Progenitor cell of endocrine pancreas (in vitro differentiated cells): ENCODE results near the gene MEGF8. TPM values are rescaled to one million over a fixed set of nuclear protein-coding genes. Genes with fewer than 3 reads are reported as not detected.
A peak's percentile ranks its signal among the peaks of the same experiment; 100 is the strongest.

Experiments
- DNase-seq: peaks from one replicate; pipeline ENCODE4 v3.0.0; 2021; ENCODE audit warnings: low spot score; ENCODE audit not compliant: unreplicated experiment
- H3K27ac Mint-ChIP-seq: 2 replicates; pipeline ENCODE4 v1.8.0; 2021; ENCODE audit warnings: mild to moderate bottlenecking, moderate library complexity, mixed read lengths
- H3K27me3 Mint-ChIP-seq: 2 replicates; pipeline ENCODE4 v1.8.0; 2021; ENCODE audit warnings: mixed read lengths
- H3K36me3 Mint-ChIP-seq: 2 replicates; pipeline ENCODE4 v1.8.0; 2022; ENCODE audit warnings: mixed read lengths; ENCODE audit not compliant: insufficient read depth
- H3K4me1 Mint-ChIP-seq: 2 replicates; pipeline ENCODE4 v1.8.0; 2021; ENCODE audit warnings: low read depth, mixed read lengths
- H3K4me3 Mint-ChIP-seq: 2 replicates; pipeline ENCODE4 v1.8.0; 2021; ENCODE audit warnings: low read depth, mild to moderate bottlenecking, moderate library complexity, mixed read lengths
- H3K9me3 Mint-ChIP-seq: 2 replicates; pipeline ENCODE4 v1.8.0; 2021; ENCODE audit warnings: low read depth, mixed read lengths
- total RNA-seq: library from RNA; stranded (reverse); gene quantifications from 2 replicates; pipeline ENCODE4 v1.2.1, GENCODE V29; 2021
- TF ChIP-seq, protein P1 (sequence below): fragments of 200-600 bp; sonication (generic); IDR thresholded peaks from one replicate; pipeline ENCODE4 v1.5.0; 2021; ENCODE audit warnings: antibody characterized with exemption, mild to moderate bottlenecking; ENCODE audit not compliant: unreplicated experiment

The MEGF8 gene
- total RNA-seq, 1 donor from 2014 or later, result 61.7 TPM

DNA sequence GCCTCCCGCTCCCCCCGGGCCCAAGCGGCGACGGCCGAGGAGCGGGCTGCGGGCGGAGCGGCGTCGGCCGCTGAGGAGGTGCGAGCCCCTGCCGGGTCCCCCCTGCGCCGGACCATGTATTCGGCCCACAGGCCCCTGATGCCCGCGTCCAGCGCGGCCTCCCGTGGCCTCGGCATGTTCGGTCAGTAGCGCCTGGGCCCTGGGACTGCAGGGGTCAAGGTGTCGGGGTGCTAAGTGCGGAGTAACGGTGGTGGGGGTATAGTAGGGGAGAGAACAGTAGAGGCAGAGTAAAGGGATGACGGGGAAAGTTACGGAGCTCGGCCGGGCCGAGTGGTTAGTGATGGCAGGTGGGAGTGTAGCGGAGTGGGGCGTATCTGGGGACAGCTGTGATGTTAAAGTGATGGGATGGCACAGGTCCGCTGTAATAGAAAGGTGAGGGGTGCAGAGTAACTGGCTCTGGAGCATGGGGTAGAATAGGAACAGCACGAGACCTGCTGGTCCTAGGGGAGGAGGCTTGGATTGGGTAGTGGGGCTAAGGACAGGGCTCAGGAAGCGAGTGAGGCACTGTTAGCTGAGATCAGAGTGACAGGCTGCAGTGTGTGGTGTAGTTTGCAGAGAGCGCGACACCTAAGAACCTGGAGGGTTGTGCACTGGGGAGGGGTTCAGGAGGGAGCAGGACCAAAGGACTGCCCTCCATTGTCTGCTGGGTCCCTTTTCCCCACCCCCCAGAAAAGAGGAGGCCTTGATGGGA lies 40.7 kb upstream of the MEGF8 start:
- Mint-ChIP-seq H3K9me3 (no peaks in the 10 kb centered on the region), H3K27ac (peak overlapping the region; percentile 94), H3K36me3 (peaks cover 1% of the 10 kb centered on the region), H3K4me1 (peaks cover 27% of the 10 kb centered on the region), H3K27me3 (no peaks in the 10 kb centered on the region), H3K4me3 (peak overlapping the region; percentile 95)
- no peak for DNase-seq
- TF ChIP-seq, protein P1, sequence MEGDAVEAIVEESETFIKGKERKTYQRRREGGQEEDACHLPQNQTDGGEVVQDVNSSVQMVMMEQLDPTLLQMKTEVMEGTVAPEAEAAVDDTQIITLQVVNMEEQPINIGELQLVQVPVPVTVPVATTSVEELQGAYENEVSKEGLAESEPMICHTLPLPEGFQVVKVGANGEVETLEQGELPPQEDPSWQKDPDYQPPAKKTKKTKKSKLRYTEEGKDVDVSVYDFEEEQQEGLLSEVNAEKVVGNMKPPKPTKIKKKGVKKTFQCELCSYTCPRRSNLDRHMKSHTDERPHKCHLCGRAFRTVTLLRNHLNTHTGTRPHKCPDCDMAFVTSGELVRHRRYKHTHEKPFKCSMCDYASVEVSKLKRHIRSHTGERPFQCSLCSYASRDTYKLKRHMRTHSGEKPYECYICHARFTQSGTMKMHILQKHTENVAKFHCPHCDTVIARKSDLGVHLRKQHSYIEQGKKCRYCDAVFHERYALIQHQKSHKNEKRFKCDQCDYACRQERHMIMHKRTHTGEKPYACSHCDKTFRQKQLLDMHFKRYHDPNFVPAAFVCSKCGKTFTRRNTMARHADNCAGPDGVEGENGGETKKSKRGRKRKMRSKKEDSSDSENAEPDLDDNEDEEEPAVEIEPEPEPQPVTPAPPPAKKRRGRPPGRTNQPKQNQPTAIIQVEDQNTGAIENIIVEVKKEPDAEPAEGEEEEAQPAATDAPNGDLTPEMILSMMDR, result no peak

DNA sequence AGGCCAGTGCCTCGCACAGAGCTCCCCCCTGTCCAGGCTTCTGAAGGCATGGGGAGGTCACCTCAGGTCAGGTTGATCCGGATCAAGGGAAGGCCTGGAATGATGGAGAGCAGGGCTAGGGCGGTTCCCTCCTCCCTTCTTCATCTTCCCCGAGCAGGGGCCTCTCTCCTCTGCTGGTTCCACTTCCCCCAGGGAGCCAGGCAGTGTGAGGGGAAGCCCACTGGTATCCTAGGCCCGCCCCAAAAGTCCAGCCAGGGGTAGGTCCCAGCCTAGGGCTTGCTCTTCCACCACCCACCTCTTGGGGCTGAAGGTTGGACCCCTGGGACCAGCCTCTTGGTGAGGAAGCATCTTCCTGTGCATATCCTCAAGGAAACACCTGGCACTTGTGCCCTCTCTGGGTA lies 39.9 kb upstream of the MEGF8 start:
- TF ChIP-seq, protein P1, result no peak
- DNase-seq, result no peak
- Mint-ChIP-seq H3K27ac (no peak overlapping the region), H3K4me3 (peak overlapping the region; percentile 95), H3K36me3 (peaks cover 1% of the 10 kb centered on the region), H3K27me3 (no peaks in the 10 kb centered on the region), H3K4me1 (peaks cover 27% of the 10 kb centered on the region), H3K9me3 (no peaks in the 10 kb centered on the region)

DNA sequence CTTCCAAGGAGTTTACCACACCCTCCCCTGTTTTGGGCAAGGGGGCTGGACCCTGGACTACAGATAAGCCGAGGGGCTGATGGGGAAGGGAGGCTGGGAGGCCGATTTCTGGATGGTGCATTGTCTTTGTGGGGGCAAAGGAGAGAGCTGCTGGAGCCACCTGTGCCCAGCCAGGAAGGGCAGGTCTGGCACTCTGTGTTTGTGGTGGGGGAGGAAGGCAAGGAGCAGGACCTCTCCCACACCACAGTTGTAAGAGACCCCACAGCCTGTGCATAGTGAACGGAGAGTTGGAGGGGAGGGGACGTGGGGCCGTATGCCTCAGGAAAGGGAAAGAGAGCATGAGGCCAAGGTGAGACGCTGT lies 39.5 kb upstream of the MEGF8 start:
- Mint-ChIP-seq H3K4me1 (peaks cover 27% of the 10 kb centered on the region), H3K4me3 (peak overlapping the region; percentile 95), H3K9me3 (no peaks in the 10 kb centered on the region), H3K36me3 (peaks cover 1% of the 10 kb centered on the region), H3K27me3 (no peaks in the 10 kb centered on the region), H3K27ac (peak overlapping the region; percentile 82)
- DNase-seq, result no peak
- TF ChIP-seq, protein P1, result no peak

DNA sequence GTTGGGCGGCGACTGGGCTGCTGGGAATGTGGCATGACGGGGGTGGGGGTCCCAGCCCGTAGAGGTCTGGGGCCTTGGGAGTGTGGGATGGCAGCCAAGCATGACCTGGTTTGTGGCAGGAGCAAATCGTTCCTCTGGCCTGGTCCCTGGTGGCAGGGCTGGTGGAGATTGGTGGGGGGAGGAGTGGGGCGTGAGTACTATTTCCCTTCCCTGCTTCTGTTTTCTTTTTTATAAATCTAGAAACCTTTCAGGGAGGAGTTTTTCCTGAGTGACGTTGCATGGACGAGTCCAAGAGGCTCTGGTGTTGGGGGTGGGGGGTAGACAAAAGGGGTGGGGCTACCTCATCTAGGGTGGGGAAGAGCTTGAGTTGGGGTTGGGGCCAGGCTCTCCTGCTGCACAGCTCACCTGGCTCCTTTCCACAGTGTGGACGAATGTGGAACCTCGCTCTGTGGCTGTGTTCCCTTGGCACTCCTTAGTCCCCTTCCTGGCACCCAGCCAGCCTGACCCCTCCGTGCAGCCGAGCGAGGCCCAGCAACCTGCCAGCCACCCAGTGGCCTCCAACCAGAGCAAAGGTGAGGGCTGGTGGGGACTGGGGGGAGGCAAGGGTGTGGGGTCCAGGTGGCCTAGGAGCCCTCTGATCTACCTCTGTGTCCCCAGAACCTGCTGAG lies 39.0 kb upstream of the MEGF8 start:
- no peaks in the 10 kb centered on the region for H3K9me3 Mint-ChIP-seq
- peaks cover 4% of the 10 kb centered on the region for H3K36me3 Mint-ChIP-seq
- TF ChIP-seq, protein P1, result no peak
- H3K27me3 Mint-ChIP-seq, result no peaks in the 10 kb centered on the region
- H3K4me1 Mint-ChIP-seq, result peaks cover 25% of the 10 kb centered on the region
- no peak overlapping the region for H3K27ac Mint-ChIP-seq
- no peak for DNase-seq
- no peak overlapping the region for H3K4me3 Mint-ChIP-seq

DNA sequence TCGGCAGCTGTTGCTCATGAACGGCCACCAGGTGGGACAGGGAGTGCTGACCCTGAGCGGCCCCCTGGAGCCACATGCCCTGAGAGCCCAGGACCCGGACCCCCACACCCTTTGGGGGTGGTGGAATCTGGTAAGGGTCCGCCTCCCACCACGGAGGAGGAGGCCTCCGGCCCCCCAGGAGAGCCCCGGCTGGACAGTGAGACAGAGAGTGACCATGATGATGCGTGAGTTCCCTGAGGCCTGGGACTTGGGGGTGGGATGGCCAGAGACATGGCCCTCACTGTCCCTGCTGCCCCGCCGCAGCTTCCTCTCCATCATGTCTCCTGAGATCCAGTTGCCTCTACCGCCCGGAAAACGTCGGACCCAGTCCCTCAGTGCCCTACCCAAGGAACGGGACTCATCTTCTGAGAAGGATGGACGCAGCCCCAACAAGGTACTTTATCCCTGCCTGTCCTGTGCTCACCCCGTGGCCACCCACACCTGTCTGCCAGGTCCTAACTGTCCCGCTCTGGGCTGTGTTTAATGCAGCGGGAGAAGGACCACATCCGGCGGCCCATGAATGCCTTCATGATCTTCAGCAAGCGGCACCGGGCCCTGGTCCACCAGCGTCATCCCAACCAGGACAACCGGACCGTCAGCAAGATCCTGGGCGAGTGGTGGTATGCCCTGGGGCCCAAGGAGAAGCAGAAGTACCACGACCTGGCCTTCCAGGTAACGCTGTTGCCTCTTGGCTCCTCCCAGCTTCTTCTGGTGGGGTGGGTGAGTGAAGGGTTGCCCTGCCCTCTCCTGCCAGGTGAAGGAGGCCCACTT lies 38.2 kb upstream of the MEGF8 start:
- DNase-seq, result no peak
- Mint-ChIP-seq H3K36me3 (peaks cover 7% of the 10 kb centered on the region), H3K27me3 (no peaks in the 10 kb centered on the region), H3K4me3 (no peak overlapping the region), H3K4me1 (peaks cover 18% of the 10 kb centered on the region), H3K27ac (no peak overlapping the region), H3K9me3 (no peaks in the 10 kb centered on the region)
- TF ChIP-seq, protein P1, result no peak
